HepG2 (cell line): ENCODE results near the gene TDP2. TPM values are rescaled to one million over a fixed set of nuclear protein-coding genes. Genes with fewer than 3 reads are reported as not detected.
A peak's percentile ranks its signal among the peaks of the same experiment; 100 is the strongest.

Source experiments
- ARHGAP35 ChIP-seq: sonication (generic); formaldehyde crosslinking; IDR thresholded peaks from 2 replicates; pipeline ENCODE4 v1.9.0; 2022; ENCODE audit warnings: mild to moderate bottlenecking, inconsistent platforms, moderate library complexity, missing genetic modification reagents, borderline replicate concordance
- CREB1 ChIP-seq, 2 experiments: fragments of 450-650 bp in 1 of 2; IDR thresholded peaks; 2 replicates each; pipeline ENCODE4 v1.6.1; 2016 to 2017; ENCODE audit warnings: control low read depth in 1 of 2, mild to moderate bottlenecking in 1 of 2, missing compliant biosample characterization in 1 of 2, missing genetic modification characterization in 1 of 2
- FOXO1 ChIP-seq: sonication (generic); formaldehyde crosslinking; IDR thresholded peaks from 2 replicates; pipeline ENCODE4 v1.4.0; 2020; ENCODE audit warnings: missing genetic modification reagents
- GATAD2A ChIP-seq: IDR thresholded peaks from 2 replicates; pipeline ENCODE4 v1.6.1; 2016
- HOXA7 ChIP-seq: sonication (generic); formaldehyde crosslinking; IDR thresholded peaks from 2 replicates; pipeline ENCODE4 v1.8.1; 2022; ENCODE audit warnings: mild to moderate bottlenecking, missing genetic modification reagents, moderate library complexity
- JARID2 ChIP-seq: sonication (generic); formaldehyde crosslinking; IDR thresholded peaks from 2 replicates; pipeline ENCODE4 v1.8.1; 2023; ENCODE audit warnings: missing genetic modification reagents, inconsistent platforms; ENCODE audit not compliant: insufficient replicate concordance
- MLLT10 ChIP-seq: sonication (generic); formaldehyde crosslinking; IDR thresholded peaks from 2 replicates; pipeline ENCODE4 v1.4.0; 2020; ENCODE audit warnings: missing genetic modification reagents
- NRL ChIP-seq: sonication (generic); formaldehyde crosslinking; IDR thresholded peaks from 2 replicates; pipeline ENCODE4 v1.5.0; 2020; ENCODE audit warnings: missing genetic modification reagents, mild to moderate bottlenecking, moderate library complexity, borderline replicate concordance
- PREB ChIP-seq: sonication (generic); formaldehyde crosslinking; IDR thresholded peaks from 2 replicates; pipeline ENCODE4 v1.4.0; 2020; ENCODE audit warnings: missing genetic modification reagents
- RNF2 ChIP-seq: fragments of 450-650 bp; conservative IDR thresholded peaks from 2 replicates; pipeline ENCODE4 v1.6.1; 2016; ENCODE audit warnings: low read depth
- SMAD9 ChIP-seq: sonication (generic); formaldehyde crosslinking; IDR thresholded peaks from 2 replicates; pipeline ENCODE4 v1.5.1; 2020; ENCODE audit warnings: mild to moderate bottlenecking, missing genetic modification reagents
- TBP ChIP-seq: sonication (generic); formaldehyde crosslinking; IDR thresholded peaks from 2 replicates; pipeline ENCODE4 v1.5.0; 2020; ENCODE audit warnings: missing genetic modification reagents
- ZBTB10 ChIP-seq: sonication (generic); formaldehyde crosslinking; IDR thresholded peaks from 2 replicates; pipeline ENCODE4 v1.4.0; 2020; ENCODE audit warnings: missing genetic modification reagents, borderline replicate concordance
- ZNF17 ChIP-seq: sonication (generic); formaldehyde crosslinking; IDR thresholded peaks from 2 replicates; pipeline ENCODE4 v1.5.0; 2020; ENCODE audit warnings: mild to moderate bottlenecking, missing genetic modification reagents
- ZNF512 ChIP-seq: sonication (generic); formaldehyde crosslinking; IDR thresholded peaks from 2 replicates; pipeline ENCODE4 v1.4.0; 2020; ENCODE audit warnings: mild to moderate bottlenecking, missing genetic modification reagents
- ZNF546 ChIP-seq: sonication (generic); formaldehyde crosslinking; conservative IDR thresholded peaks from 2 replicates; pipeline ENCODE4 v1.8.1; 2023; ENCODE audit warnings: mild to moderate bottlenecking, missing genetic modification reagents
- ZNF556 ChIP-seq: sonication (generic); formaldehyde crosslinking; IDR thresholded peaks from 2 replicates; pipeline ENCODE4 v1.4.0; 2020; ENCODE audit warnings: mild to moderate bottlenecking, missing genetic modification reagents, borderline replicate concordance
- polyA plus RNA-seq, 8 experiments: library from polyadenylated mRNA; depleted of rRNA in 3 of 8; stranded (reverse) in 7 of 8; unstranded in 1 of 8; fragments of >200 nt; fragmentation: Illumina TruSeq in 4 of 8; extraction: Trizol in 4 of 8; gene quantifications; 2 replicates each; pipeline versions ENCODE4 v1.2.1 to v1.2.3, GENCODE V29; 2011 to 2016; ENCODE audit warnings: low read depth in 4 of 8, missing spikeins in 1 of 8, mixed read lengths in 1 of 8; ENCODE audit not compliant: insufficient read depth in 1 of 8
- total RNA-seq, 5 experiments: library from RNA; depleted of rRNA; stranded (reverse); fragments of >200 nt; fragmentation: Illumina TruSeq; extraction: Trizol; gene quantifications; 2 replicates each; pipeline ENCODE4 v1.2.3, GENCODE V29; 2016; ENCODE audit warnings: low read depth in 1 of 5
- TF ChIP-seq, protein P1 (sequence below): sonication (generic); formaldehyde crosslinking; IDR thresholded peaks from 2 replicates; pipeline ENCODE4 v1.5.0; 2020; ENCODE audit warnings: missing genetic modification reagents, mild to moderate bottlenecking, borderline replicate concordance
- TF ChIP-seq, protein P2 (sequence below): sonication (generic); formaldehyde crosslinking; IDR thresholded peaks from 2 replicates; pipeline ENCODE4 v1.4.0; 2020; ENCODE audit warnings: missing genetic modification reagents

Gene TDP2
- total and polyA plus RNA-seq, 2 of the 13 experiments (the other 11 are each of a cell fraction or from before 2014, with no cell fraction given): 30.5 to 42.6 TPM

DNA sequence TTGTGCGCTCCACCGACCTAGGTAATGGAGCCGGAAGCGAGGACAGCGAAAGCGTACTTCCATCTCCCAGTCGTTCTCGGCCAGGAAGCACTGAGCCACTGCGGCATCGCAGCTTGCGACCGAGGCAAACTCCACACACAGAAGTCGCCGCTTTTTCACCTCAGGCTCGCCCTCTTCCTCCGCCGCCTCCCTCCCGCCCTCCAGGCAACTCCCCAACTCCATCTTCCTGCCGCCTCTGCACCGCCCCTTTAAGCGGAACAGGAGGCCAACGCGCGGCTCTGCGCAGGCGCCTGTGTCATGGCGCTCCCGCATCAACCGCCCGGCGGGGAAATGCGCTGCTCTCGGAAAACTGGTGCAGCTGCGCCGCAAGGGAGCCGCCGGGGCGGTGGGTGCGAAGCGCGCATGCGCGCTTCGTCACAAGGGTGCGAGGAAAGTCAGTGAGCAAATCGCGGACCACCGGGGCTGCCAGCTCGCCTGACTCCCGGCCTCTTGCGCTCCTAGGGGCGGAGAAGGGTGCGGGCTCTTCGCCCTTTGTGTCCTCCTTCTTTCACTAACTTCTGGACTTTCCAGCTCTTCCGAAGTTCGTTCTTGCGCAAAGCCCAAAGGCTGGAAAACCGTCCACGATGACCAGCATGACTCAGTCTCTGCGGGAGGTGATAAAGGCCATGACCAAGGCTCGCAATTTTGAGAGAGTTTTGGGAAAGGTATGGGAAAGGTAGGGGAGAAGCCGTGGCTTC lies at the start of gene TDP2, which contains the start of gene ACOT13 (continued):
- TF ChIP-seq ZNF556 (CRISPR knock-in tag) (peak; percentile 94; the same call in 1 of the 2 replicates), FOXO1 (CRISPR knock-in tag) (peak; percentile 33), CREB1 (IDR thresholded peaks at IDR 0.05) (peak; percentile 74), CREB1 (CRISPR knock-in tag; IDR thresholded peaks at IDR 0.05) (peak; percentile 72), ZBTB10 (CRISPR knock-in tag) (no peak), TBP (no peak), PREB (no peak), JARID2 (peak; percentile 39), ZNF512 (CRISPR knock-in tag) (peak; percentile 81), GATAD2A (CRISPR knock-in tag) (peak; percentile 89), RNF2 (0 out of 2 replicates have a peak, but pooled peaks have one; percentile 36), ZNF17 (CRISPR knock-in tag) (no peak), ARHGAP35 (CRISPR knock-in tag) (peak; percentile 75; the same call in 1 of the 2 replicates), NRL (peak; percentile 73; the same call in 1 of the 2 replicates), SMAD9 (CRISPR knock-in tag) (no peak; the same call in 1 of the 2 replicates), HOXA7 (CRISPR knock-in tag) (no peak), ZNF546 (peak; percentile 93; the same call in 1 of the 2 replicates), MLLT10 (CRISPR knock-in tag) (no peak)
- TF ChIP-seq, protein P1, sequence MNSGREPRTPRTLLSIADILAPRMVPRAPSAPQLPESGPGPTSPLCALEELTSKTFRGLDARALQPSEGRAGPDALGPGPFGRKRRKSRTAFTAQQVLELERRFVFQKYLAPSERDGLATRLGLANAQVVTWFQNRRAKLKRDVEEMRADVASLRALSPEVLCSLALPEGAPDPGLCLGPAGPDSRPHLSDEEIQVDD: peak; percentile 32; the same call in 1 of the 2 replicates
- TF ChIP-seq, protein P2, sequence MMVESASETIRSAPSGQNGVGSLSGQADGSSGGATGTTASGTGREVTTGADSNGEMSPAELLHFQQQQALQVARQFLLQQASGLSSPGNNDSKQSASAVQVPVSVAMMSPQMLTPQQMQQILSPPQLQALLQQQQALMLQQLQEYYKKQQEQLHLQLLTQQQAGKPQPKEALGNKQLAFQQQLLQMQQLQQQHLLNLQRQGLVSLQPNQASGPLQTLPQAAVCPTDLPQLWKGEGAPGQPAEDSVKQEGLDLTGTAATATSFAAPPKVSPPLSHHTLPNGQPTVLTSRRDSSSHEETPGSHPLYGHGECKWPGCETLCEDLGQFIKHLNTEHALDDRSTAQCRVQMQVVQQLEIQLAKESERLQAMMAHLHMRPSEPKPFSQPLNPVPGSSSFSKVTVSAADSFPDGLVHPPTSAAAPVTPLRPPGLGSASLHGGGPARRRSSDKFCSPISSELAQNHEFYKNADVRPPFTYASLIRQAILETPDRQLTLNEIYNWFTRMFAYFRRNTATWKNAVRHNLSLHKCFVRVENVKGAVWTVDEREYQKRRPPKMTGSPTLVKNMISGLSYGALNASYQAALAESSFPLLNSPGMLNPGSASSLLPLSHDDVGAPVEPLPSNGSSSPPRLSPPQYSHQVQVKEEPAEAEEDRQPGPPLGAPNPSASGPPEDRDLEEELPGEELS (CRISPR knock-in tag): peak; percentile 55
